GM23338 (cell line): ENCODE data around the gene USP46. TPM values are rescaled to one million over a fixed set of nuclear protein-coding genes. Genes with fewer than 3 reads are reported as not detected.

Experiments used
- ATAC-seq: fragments of 200-7000 bp; cut with Tn5 transposase; 3 replicates; pipeline ENCODE4 v1.9.1; 2020
- DNase-seq: peaks from one replicate; pipeline ENCODE4 v3.0.0-alpha.2; 2015; ENCODE audit warnings: low spot score
- H2AFZ ChIP-seq: fragments of 200-600 bp; sonication (generic); 2 replicates; pipeline ENCODE4 v1.8.0; 2016; ENCODE audit warnings: antibody characterized with exemption, mild to moderate bottlenecking, moderate library complexity
- H3F3A ChIP-seq: fragments of 200-600 bp; sonication (generic); replicated peaks from 2 replicates; pipeline ENCODE4 v1.8.0; 2017; ENCODE audit warnings: antibody characterized with exemption, mixed run types, low read depth
- H3K27ac ChIP-seq: fragments of 200-600 bp; sonication (generic); 2 replicates; pipeline ENCODE4 v1.6.1; 2016; ENCODE audit warnings: low read depth
- H3K27me3 ChIP-seq: fragments of 200-600 bp; sonication (generic); 2 replicates; pipeline ENCODE4 v1.8.0; 2016; ENCODE audit warnings: mild to moderate bottlenecking, mixed run types, moderate library complexity; ENCODE audit not compliant: insufficient read depth
- H3K36me3 ChIP-seq: fragments of 200-600 bp; sonication (generic); 2 replicates; pipeline ENCODE4 v1.8.0; 2016; ENCODE audit warnings: mild to moderate bottlenecking; ENCODE audit not compliant: insufficient read depth
- H3K4me1 ChIP-seq: fragments of 200-600 bp; sonication (generic); 2 replicates; pipeline ENCODE4 v1.8.0; 2016; ENCODE audit warnings: mild to moderate bottlenecking, moderate library complexity; ENCODE audit not compliant: insufficient read depth
- H3K4me2 ChIP-seq: fragments of 200-600 bp; sonication (generic); 2 replicates; pipeline ENCODE4 v1.7.1; 2017; ENCODE audit warnings: mixed run types
- H3K4me3 ChIP-seq: fragments of 200-600 bp; sonication (generic); 2 replicates; pipeline ENCODE4 v1.6.1; 2016; ENCODE audit warnings: mixed run types
- H3K79me2 ChIP-seq: fragments of 200-600 bp; sonication (generic); replicated peaks from 2 replicates; pipeline ENCODE4 v1.8.0; 2017; ENCODE audit warnings: mild to moderate bottlenecking; ENCODE audit not compliant: insufficient read depth
- H3K9me2 ChIP-seq: fragments of 200-600 bp; sonication (generic); 2 replicates; pipeline ENCODE4 v1.8.0; 2017; ENCODE audit not compliant: insufficient read depth
- H4K20me1 ChIP-seq: fragments of 200-600 bp; sonication (generic); replicated peaks from 2 replicates; pipeline ENCODE4 v1.8.0; 2017; ENCODE audit warnings: mild to moderate bottlenecking; ENCODE audit not compliant: insufficient read depth
- H3K27ac Mint-ChIP-seq: 2 replicates; pipeline ENCODE4 v1.8.0; 2020; ENCODE audit warnings: inconsistent platforms, mild to moderate bottlenecking, moderate library complexity, mixed read lengths
- H3K27me3 Mint-ChIP-seq: 3 replicates; pipeline ENCODE4 v1.8.0; 2022; ENCODE audit warnings: low read depth, mild to moderate bottlenecking, moderate library complexity, mixed read lengths, inconsistent platforms; ENCODE audit not compliant: insufficient read depth, poor library complexity
- H3K36me3 Mint-ChIP-seq: 3 replicates; pipeline ENCODE4 v1.8.0; 2021; ENCODE audit warnings: low read depth, mild to moderate bottlenecking, inconsistent platforms, moderate library complexity, mixed read lengths
- H3K4me1 Mint-ChIP-seq: 3 replicates; pipeline ENCODE4 v1.8.0; 2020; ENCODE audit warnings: mild to moderate bottlenecking, inconsistent platforms, mixed read lengths
- H3K4me3 Mint-ChIP-seq: 3 replicates; pipeline ENCODE4 v1.8.0; 2021; ENCODE audit warnings: moderate library complexity, mild to moderate bottlenecking, inconsistent platforms, mixed read lengths
- H3K9me3 Mint-ChIP-seq: 3 replicates; pipeline ENCODE4 v1.8.0; 2020; ENCODE audit warnings: moderate library complexity, mild to moderate bottlenecking, inconsistent platforms, mixed read lengths
- EZH2 ChIP-seq: fragments of 200-600 bp; sonication (generic); IDR thresholded peaks from one replicate; pipeline ENCODE4 v1.8.0; 2017; ENCODE audit warnings: antibody characterized with exemption, mild to moderate bottlenecking, low read depth; ENCODE audit not compliant: unreplicated experiment
- POLR2AphosphoS5 ChIP-seq: IDR thresholded peaks from 2 replicates; pipeline ENCODE4 v1.6.1; 2016; ENCODE audit warnings: antibody characterized with exemption, low read depth
- STAT1 ChIP-seq: IDR thresholded peaks from one replicate; pipeline ENCODE4 v1.6.1; 2016; ENCODE audit warnings: antibody characterized with exemption; ENCODE audit not compliant: unreplicated experiment
- ZNF114 ChIP-seq: fragments of 250-450 bp; sonication (Bioruptor Pico); IDR thresholded peaks from 2 replicates; pipeline ENCODE4 v1.5.0; 2020; ENCODE audit warnings: mild to moderate bottlenecking, moderate library complexity
- ZNF331 ChIP-seq: fragments of 250-450 bp; sonication (Bioruptor Pico); IDR thresholded peaks from 2 replicates; pipeline ENCODE4 v1.5.0; 2020; ENCODE audit warnings: low read depth, mild to moderate bottlenecking, moderate library complexity
- polyA plus RNA-seq: library from polyadenylated mRNA; unstranded; fragments of >200 nt; fragmentation: Nextera tagmentation; extraction: Ambion mirVana; gene quantifications from 2 replicates; pipeline ENCODE4 v1.2.1, GENCODE V29; 2016
- total RNA-seq: library from RNA; depleted of rRNA; stranded (reverse); fragments of >200 nt; shearing (Covaris generic); gene quantifications from 2 replicates; pipeline ENCODE4 v1.2.3, GENCODE V29; 2014
- TF ChIP-seq, protein P1 (sequence below), 2 experiments: fragments of 200-600 bp in 1 of 2; sonication (generic) in 1 of 2; conservative IDR thresholded peaks; 2 replicates each; pipeline versions ENCODE4 v1.5.1 to v1.6.1; 2016 to 2017; ENCODE audit warnings: antibody characterized with exemption in 2 of 2, low read depth in 2 of 2, mild to moderate bottlenecking in 2 of 2, moderate library complexity in 1 of 2
- TF ChIP-seq, protein P2 (sequence below): IDR thresholded peaks from 2 replicates; pipeline ENCODE4 v1.6.1; 2016; ENCODE audit warnings: antibody characterized with exemption
- TF ChIP-seq, protein P3 (sequence below): fragments of 250-450 bp; sonication (Bioruptor Pico); IDR thresholded peaks from 2 replicates; pipeline ENCODE4 v1.5.0; 2020; ENCODE audit warnings: mild to moderate bottlenecking, moderate library complexity

Gene USP46
- total and polyA plus RNA-seq, 2 experiments from 2014 or later, result 40.5 to 59.4 TPM

DNA sequence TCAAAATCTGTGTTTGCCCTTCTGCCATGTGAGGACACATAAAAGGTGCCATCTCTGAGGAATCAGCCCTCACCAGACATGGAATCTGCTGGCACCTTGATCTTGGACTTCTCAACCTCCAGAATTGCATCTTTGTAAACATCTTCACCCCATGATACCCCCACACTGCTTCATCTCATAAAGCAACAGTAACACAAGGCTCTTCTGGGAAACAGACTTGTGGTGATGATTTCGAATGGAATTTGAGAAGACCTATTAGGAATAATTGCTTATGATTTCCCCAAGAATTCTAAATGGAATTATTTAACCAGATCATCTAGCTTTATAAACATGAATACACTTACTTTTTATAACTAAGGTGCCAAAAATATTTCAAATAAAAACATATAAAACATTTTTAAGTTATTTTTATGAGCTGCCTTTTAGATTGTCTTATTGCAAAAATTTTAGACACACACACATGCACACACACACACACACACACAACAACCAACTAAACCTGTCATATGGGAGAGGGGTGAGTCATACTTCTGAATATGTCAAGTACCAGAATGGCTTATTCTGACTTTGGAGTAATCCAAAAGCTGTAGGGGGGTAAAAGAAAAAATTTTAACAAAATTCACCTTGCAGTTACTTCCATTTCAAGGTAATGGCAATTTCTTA lies 82.0 kb downstream of the USP46 start:
- H3K27me3 ChIP-seq, result no peaks in the 10 kb centered on the region
- 0 out of 3 replicates have a peak, but pooled peaks cover 2% of the 10 kb centered on the region for H3K4me1 Mint-ChIP-seq
- ATAC-seq (no peak), DNase-seq (no peak)
- H3K27me3 Mint-ChIP-seq, result no peaks in the 10 kb centered on the region
- H2AFZ ChIP-seq, result no peak overlapping the region
- H3K4me1 ChIP-seq, result peaks cover 3% of the 10 kb centered on the region
- H3K79me2 ChIP-seq, result no peaks in the 10 kb centered on the region
- no peak overlapping the region for H3K4me2 ChIP-seq
- no peaks in the 10 kb centered on the region for H3K36me3 Mint-ChIP-seq
- no peak overlapping the region for H3K27ac Mint-ChIP-seq
- H3K4me3 ChIP-seq, result no peak overlapping the region
- H4K20me1 ChIP-seq, result no peaks in the 10 kb centered on the region
- no peak overlapping the region for H3K4me3 Mint-ChIP-seq
- H3F3A ChIP-seq, result no peaks in the 10 kb centered on the region
- no peaks in the 10 kb centered on the region for H3K36me3 ChIP-seq
- H3K27ac ChIP-seq, result no peak overlapping the region
- TF ChIP-seq EZH2, result no peak
- TF ChIP-seq STAT1, result no peak
- TF ChIP-seq, protein P1, sequence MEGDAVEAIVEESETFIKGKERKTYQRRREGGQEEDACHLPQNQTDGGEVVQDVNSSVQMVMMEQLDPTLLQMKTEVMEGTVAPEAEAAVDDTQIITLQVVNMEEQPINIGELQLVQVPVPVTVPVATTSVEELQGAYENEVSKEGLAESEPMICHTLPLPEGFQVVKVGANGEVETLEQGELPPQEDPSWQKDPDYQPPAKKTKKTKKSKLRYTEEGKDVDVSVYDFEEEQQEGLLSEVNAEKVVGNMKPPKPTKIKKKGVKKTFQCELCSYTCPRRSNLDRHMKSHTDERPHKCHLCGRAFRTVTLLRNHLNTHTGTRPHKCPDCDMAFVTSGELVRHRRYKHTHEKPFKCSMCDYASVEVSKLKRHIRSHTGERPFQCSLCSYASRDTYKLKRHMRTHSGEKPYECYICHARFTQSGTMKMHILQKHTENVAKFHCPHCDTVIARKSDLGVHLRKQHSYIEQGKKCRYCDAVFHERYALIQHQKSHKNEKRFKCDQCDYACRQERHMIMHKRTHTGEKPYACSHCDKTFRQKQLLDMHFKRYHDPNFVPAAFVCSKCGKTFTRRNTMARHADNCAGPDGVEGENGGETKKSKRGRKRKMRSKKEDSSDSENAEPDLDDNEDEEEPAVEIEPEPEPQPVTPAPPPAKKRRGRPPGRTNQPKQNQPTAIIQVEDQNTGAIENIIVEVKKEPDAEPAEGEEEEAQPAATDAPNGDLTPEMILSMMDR (conservative IDR thresholded peaks at IDR 0.05; ENCODE audit: low read depth in 2 of 2), result no peak
- H3K9me2 ChIP-seq, result 0 out of 2 replicates have a peak, but pooled peaks cover 3% of the 10 kb centered on the region
- H3K9me3 Mint-ChIP-seq, result no peaks in the 10 kb centered on the region

DNA sequence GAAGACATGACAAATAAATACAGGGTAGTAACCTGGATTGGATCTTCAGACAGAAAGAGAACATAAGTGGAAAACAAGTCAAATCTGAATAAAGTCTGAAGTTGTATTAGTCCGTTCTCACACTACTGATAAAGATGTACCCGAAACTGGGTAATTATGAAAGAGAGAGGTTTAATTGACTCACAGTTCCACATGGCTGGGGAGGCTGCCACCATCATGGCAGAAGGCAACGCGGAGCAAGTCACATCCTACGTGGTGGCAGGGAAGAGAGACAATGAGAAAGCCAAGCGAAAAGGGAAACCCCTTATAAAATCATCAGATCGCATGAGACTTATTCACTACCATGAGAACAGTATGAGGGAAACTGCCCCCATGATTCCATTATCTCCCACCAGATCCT lies 82.8 kb downstream of the USP46 start:
- ATAC-seq, result no peak
- Histone ChIP-seq H3F3A (no peaks in the 10 kb centered on the region), H3K4me1 (peaks cover 3% of the 10 kb centered on the region), H2AFZ (no peak overlapping the region), H4K20me1 (no peaks in the 10 kb centered on the region), H3K4me3 (no peak overlapping the region), H3K27ac (no peak overlapping the region), H3K36me3 (no peaks in the 10 kb centered on the region), H3K27me3 (no peaks in the 10 kb centered on the region), H3K9me2 (0 out of 2 replicates have a peak, but pooled peaks cover 3% of the 10 kb centered on the region), H3K79me2 (no peaks in the 10 kb centered on the region), H3K4me2 (no peak overlapping the region)
- Mint-ChIP-seq H3K4me1 (0 out of 3 replicates have a peak, but pooled peaks cover 2% of the 10 kb centered on the region), H3K27me3 (no peaks in the 10 kb centered on the region), H3K9me3 (no peaks in the 10 kb centered on the region), H3K36me3 (no peaks in the 10 kb centered on the region), H3K4me3 (no peak overlapping the region), H3K27ac (no peak overlapping the region)
- DNase-seq, result no peak
- TF ChIP-seq EZH2 (no peak), POLR2AphosphoS5 (no peak), ZNF331 (no peak), ZNF114 (CRISPR knock-in tag) (no peak)
- TF ChIP-seq, protein P2, sequence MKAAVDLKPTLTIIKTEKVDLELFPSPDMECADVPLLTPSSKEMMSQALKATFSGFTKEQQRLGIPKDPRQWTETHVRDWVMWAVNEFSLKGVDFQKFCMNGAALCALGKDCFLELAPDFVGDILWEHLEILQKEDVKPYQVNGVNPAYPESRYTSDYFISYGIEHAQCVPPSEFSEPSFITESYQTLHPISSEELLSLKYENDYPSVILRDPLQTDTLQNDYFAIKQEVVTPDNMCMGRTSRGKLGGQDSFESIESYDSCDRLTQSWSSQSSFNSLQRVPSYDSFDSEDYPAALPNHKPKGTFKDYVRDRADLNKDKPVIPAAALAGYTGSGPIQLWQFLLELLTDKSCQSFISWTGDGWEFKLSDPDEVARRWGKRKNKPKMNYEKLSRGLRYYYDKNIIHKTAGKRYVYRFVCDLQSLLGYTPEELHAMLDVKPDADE, result no peak
- TF ChIP-seq, protein P1 (conservative IDR thresholded peaks at IDR 0.05; ENCODE audit: low read depth in 2 of 2), result no peak
- TF ChIP-seq, protein P3, sequence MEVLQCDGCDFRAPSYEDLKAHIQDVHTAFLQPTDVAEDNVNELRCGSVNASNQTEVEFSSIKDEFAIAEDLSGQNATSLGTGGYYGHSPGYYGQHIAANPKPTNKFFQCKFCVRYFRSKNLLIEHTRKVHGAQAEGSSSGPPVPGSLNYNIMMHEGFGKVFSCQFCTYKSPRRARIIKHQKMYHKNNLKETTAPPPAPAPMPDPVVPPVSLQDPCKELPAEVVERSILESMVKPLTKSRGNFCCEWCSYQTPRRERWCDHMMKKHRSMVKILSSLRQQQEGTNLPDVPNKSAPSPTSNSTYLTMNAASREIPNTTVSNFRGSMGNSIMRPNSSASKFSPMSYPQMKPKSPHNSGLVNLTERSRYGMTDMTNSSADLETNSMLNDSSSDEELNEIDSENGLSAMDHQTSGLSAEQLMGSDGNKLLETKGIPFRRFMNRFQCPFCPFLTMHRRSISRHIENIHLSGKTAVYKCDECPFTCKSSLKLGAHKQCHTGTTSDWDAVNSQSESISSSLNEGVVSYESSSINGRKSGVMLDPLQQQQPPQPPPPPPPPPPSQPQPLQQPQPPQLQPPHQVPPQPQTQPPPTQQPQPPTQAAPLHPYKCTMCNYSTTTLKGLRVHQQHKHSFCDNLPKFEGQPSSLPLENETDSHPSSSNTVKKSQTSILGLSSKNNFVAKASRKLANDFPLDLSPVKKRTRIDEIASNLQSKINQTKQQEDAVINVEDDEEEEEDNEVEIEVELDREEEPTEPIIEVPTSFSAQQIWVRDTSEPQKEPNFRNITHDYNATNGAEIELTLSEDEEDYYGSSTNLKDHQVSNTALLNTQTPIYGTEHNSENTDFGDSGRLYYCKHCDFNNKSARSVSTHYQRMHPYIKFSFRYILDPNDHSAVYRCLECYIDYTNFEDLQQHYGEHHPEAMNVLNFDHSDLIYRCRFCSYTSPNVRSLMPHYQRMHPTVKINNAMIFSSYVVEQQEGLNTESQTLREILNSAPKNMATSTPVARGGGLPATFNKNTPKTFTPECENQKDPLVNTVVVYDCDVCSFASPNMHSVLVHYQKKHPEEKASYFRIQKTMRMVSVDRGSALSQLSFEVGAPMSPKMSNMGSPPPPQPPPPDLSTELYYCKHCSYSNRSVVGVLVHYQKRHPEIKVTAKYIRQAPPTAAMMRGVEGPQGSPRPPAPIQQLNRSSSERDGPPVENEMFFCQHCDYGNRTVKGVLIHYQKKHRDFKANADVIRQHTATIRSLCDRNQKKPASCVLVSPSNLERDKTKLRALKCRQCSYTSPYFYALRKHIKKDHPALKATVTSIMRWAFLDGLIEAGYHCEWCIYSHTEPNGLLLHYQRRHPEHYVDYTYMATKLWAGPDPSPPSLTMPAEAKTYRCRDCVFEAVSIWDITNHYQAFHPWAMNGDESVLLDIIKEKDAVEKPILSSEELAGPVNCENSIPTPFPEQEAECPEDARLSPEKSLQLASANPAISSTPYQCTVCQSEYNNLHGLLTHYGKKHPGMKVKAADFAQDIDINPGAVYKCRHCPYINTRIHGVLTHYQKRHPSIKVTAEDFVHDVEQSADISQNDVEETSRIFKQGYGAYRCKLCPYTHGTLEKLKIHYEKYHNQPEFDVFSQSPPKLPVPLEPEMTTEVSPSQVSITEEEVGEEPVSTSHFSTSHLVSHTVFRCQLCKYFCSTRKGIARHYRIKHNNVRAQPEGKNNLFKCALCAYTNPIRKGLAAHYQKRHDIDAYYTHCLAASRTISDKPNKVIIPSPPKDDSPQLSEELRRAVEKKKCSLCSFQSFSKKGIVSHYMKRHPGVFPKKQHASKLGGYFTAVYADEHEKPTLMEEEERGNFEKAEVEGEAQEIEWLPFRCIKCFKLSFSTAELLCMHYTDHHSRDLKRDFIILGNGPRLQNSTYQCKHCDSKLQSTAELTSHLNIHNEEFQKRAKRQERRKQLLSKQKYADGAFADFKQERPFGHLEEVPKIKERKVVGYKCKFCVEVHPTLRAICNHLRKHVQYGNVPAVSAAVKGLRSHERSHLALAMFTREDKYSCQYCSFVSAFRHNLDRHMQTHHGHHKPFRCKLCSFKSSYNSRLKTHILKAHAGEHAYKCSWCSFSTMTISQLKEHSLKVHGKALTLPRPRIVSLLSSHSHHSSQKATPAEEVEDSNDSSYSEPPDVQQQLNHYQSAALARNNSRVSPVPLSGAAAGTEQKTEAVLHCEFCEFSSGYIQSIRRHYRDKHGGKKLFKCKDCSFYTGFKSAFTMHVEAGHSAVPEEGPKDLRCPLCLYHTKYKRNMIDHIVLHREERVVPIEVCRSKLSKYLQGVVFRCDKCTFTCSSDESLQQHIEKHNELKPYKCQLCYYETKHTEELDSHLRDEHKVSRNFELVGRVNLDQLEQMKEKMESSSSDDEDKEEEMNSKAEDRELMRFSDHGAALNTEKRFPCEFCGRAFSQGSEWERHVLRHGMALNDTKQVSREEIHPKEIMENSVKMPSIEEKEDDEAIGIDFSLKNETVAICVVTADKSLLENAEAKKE, result no peak
